Right kidney (tissue), 9 donors: ENCODE results near the gene SLC1A6.
"Not testable (repeated sequence)": the region's sequence is repeated elsewhere in the genome, so short reads cannot be mapped to it uniquely, and the experiment has no call there.

Source experiments
- DNase-seq: peaks from one replicate; pipeline ENCODE4 v3.0.0-alpha.2; 2016
- long read RNA-seq, 8 donors: transcript quantifications; one replicate each; lab custom pipeline, GENCODE V29; 2026

SLC1A6 gene
- long read RNA-seq, donor 1, result 0 reads
- long read RNA-seq, donor 2, result 0 reads
- long read RNA-seq, donor 3, result 0 reads
- long read RNA-seq, donor 4, result 0 reads
- long read RNA-seq, donor 5, result 0 reads
- long read RNA-seq, donor 6, result 0 reads
- long read RNA-seq, donor 7, result 0 reads
- long read RNA-seq, donor 8, partial matches to known transcripts, result 0 of 1 reads
- long read RNA-seq, donor 8, other reads (novel, unspliced or antisense), result 0 of 1 reads

GRCh38 chr19:14979476-14980255 lies at the start of gene SLC1A6:
TSS of gene SLC1A6 (minus strand) at chr19:14979864. CDS start at chr19:14972910, 6,954 bp downstream.
- DNase-seq, result peak; percentile 8

- DNase-seq, result no peak
These were observed 48.8 kb upstream of the SLC1A6 start for GRCh38 chr19:15028490-15028889.

- no peak for DNase-seq
These were observed 45.6 kb upstream of the SLC1A6 start for GRCh38 chr19:15025217-15025616.

- DNase-seq, result no peak
These were observed 43.1 kb upstream of the SLC1A6 start for GRCh38 chr19:15022752-15023151.

- no peak for DNase-seq
These were observed 41.8 kb upstream of the SLC1A6 start for GRCh38 chr19:15021286-15022007.

- DNase-seq, result not testable (repeated sequence)
These were observed 39.2 kb upstream of the SLC1A6 start for GRCh38 chr19:15018836-15019235.

GRCh38 chr19:15015946-15016542 lies 36.4 kb upstream of the SLC1A6 start:
- DNase-seq, result peak; percentile 20

GRCh38 chr19:15014579-15014978 lies 34.9 kb upstream of the SLC1A6 start:
- DNase-seq, result no peak

GRCh38 chr19:15010501-15011300 lies 31.0 kb upstream of the SLC1A6 start:
- peak; percentile 2 for DNase-seq

GRCh38 chr19:15008308-15008707 lies 28.6 kb upstream of the SLC1A6 start:
- no peak for DNase-seq

- DNase-seq, result no peak
These were observed 18.3 kb upstream of the SLC1A6 start for GRCh38 chr19:14997981-14998380.

GRCh38 chr19:14992780-14993179 lies 13.1 kb upstream of the SLC1A6 start:
- DNase-seq, result no peak

- no peak for DNase-seq
These were observed 5.5 kb upstream of the SLC1A6 start for GRCh38 chr19:14985133-14985532.

- no peak for DNase-seq
These were observed 1.4 kb downstream of the SLC1A6 start for GRCh38 chr19:14978161-14978776.

- no peak for DNase-seq
These were observed 2.5 kb downstream of the SLC1A6 start for GRCh38 chr19:14977128-14977527.

- no peak for DNase-seq
These were observed 5.2 kb downstream of the SLC1A6 start for GRCh38 chr19:14974488-14974887.

GRCh38 chr19:14972676-14973075 lies 7.0 kb downstream of the SLC1A6 start:
- DNase-seq, result no peak

GRCh38 chr19:14971474-14971873 lies 8.2 kb downstream of the SLC1A6 start:
- DNase-seq, result no peak

GRCh38 chr19:14968247-14968646 lies 11.4 kb downstream of the SLC1A6 start:
- no peak for DNase-seq

- no peak for DNase-seq
These were observed 17.5 kb downstream of the SLC1A6 start for GRCh38 chr19:14961956-14962685.

GRCh38 chr19:14959263-14959662 lies 20.4 kb downstream of the SLC1A6 start:
- DNase-seq, result no peak
